Measurements from ENCODE around the gene IPO13. TPM values are rescaled to one million over a fixed set of nuclear protein-coding genes. Genes with fewer than 3 reads are reported as not detected.

Gene IPO13
- total RNA-seq, 1 donor from 2014 or later: 8.6 TPM

DNA sequence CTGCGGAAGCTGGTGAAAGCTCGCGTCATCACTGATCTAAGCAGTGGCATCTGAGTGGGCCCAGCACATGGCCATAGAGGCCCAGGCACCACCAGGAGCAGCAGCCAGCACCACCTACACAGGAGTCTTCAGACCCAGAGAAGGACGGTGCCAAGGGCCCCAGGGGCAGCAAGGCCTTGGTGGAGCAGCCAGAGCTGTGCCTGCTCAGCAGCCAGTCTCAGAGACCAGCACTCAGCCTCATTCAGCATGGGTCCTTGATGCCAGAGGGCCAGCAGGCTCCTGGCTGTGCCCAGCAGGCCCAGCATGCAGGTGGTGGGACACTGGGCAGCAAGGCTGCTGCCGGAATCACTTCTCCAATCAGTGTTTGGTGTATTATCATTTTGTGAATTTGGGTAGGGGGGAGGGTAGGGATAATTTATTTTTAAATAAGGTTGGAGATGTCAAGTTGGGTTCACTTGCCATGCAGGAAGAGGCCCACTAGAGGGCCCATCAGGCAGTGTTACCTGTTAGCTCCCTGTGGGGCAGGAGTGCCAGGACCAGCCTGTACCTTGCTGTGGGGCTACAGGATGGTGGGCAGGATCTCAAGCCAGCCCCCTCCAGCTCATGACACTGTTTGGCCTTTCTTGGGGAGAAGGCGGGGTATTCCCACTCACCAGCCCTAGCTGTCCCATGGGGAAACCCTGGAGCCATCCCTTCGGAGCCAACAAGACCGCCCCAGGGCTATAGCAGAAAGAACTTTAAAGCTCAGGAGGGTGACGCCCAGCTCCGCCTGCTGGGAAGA is 16.4 kb upstream of the IPO13 start:
- DNase-seq (ENCODE audit: low read depth, low spot score): no peak

DNA sequence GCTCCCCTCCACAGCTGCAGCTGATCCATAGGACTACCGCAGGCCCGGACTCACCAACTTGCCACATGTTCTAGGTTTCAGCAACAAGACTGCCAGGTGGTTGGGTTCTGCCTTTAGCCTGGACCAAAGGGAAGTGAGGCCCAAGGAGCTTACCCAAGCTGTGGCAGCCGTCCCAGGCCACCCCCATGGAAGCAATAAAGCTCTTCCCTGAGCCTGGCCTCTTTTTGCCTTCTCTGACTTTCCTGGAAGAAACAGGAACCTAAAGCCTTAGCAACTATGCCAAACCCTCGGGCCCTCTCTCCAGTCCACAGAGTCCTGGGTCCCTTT is 15.8 kb upstream of the IPO13 start:
- DNase-seq (ENCODE audit: low read depth, low spot score): no peak

DNA sequence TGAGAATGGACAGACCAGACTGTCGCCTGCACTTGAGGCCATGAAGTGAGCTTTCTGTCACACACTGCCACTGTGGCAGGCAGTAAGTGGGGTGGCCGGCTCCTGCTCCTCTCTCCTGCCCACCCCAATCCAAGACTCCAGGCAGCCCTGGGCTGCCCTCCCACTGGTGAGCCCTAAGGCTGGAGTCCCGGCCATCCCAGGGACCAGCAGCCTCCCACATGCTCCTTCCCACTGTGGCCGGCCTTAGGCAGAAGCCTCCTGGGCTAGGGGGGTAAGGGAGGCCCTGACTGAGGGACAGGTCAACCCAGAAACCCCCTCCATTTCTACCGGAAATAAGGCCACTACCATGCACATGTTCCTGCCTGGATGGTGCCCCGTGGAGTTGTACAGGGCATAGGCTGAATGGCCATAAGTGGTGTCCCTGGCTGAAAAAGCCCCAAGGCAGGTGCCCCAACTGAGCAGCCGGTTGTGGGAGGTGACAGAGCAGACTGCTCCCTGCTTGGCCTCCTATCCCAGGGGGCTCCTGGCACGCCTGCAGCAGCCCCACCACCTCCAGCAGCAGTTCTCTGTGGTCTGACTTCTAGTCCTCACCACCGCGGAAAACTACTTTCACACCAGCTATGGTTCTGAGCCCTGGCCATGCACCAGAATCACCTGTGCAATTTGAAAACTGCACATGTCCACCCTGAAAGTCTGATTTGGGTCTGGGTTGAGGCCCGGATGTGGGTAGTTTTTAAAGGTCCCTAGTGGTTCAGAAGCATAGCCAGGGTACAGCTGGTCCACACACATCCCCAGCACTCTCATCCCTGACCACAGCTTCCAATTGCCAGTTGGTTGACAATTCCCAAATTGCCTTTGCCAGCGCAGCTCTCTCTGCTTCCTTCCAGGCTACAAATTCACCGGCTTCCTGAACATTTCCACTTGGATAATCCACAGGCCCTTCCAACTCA is 14.8 kb upstream of the IPO13 start:
- no peak for DNase-seq (ENCODE audit: low read depth, low spot score)

GRCh38 chr1:43932786-43933385 is 13.9 kb upstream of the IPO13 start:
- DNase-seq (ENCODE audit: low read depth, low spot score): no peak

DNA sequence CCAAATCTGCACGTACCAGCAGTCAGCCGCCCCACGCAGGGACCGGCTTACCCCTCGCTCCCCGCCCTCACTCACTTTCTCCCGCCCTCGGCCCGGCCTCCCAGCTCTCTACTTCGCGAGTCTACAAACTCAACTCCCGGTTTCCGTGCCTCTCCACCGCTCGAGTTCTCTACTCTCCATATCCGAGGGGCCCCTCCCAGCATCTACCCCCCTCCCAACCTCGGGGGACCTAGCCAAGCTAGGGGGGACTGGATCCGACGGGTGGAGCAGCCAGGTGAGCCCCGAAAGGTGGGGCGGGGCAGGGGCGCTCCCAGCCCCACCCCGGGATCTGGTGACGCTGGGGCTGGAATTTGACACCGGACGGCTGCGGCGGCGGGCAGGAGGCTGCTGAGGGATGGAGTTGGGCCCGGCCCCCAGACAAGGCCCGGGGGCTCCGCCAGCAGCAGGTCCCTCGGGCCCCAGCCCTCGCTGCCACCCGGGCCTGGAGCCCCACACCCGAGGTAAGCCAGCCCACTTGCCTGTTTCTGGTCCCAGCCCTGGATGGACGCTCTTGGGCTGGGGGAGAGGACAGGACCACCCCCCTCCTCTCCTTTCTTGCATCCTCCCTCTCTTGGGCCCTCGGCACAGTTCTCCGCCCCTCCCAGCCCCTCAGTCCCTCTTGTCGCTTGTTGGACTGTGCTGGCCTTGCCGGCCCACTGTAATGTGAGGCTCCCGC is 13.2 kb upstream of the IPO13 start, which contains the start of gene ARTN:
Gene ARTN (plus strand): TSS at position 416 of the 715 bp plus-strand sequence. CDS start 1,856 bp downstream, outside the sequence.
- DNase-seq (ENCODE audit: low read depth, low spot score): no peak

- DNase-seq (ENCODE audit: low read depth, low spot score): no peak
These were observed 12.4 kb upstream of the IPO13 start for GRCh38 chr1:43934101-43934985.

GRCh38 chr1:43934986-43935324 is 11.8 kb upstream of the IPO13 start:
- no peak for DNase-seq (ENCODE audit: low read depth, low spot score)

- DNase-seq (ENCODE audit: low read depth, low spot score): no peak
These were observed 10.9 kb upstream of the IPO13 start for GRCh38 chr1:43935711-43936427.

GRCh38 chr1:43936431-43937151 is 10.2 kb upstream of the IPO13 start:
- DNase-seq (ENCODE audit: low read depth, low spot score): no peak

DNA sequence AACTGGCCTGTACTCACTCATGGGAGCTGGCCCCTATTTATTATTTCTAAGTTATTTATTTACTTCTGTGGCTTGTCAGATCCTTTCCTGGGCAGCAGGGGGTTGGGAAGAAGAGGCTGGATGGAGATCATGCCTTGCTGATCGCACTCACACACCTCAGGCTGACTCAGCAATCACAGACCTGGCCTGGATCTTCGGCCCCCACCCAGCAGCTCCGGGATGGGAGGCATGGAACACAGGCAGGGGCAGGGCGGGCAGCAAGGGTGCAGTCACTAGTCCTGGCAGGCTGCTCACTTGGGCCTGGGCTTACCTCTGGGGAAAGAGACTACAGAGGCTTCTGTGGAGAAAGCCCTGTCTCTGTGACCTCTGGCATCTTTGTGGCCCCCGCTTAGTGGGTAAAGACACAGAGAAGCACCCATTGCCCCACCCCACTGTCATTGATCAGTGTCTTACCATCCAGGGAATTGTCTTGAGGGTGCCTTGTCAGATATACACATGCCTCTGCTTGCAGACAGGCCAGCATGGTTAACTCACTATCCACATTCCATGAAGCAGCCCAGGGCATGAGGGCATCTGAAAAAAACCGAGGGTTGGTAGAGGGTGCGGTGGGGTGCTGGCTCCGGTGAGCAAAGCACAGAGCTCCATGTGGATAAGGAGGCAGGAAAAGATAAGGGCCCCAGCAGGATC is 9.4 kb upstream of the IPO13 start:
- no peak for DNase-seq (ENCODE audit: low read depth, low spot score)

DNA sequence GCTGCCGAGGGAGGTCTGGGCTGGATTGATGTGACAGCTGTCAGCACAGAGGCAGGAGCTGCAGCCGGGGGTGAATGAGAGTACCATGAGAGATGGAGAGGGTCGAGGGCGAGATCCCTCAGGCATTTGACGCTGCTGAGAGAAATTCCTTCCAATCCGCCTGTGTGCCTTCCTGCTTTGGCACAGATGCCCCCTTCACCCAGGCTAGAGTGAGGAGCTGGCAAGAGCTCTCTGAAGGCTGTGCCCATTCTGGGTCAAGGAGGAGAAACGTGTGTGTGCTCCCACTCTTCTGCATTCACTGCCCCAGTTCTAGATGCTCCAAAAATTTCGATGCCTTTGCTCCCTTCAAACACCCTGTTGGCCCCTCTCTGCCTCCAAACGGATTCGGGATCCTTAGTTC is 8.4 kb upstream of the IPO13 start:
- DNase-seq (ENCODE audit: low read depth, low spot score): no peak

GRCh38 chr1:43938892-43939587 is 7.7 kb upstream of the IPO13 start:
- no peak for DNase-seq (ENCODE audit: low read depth, low spot score)

DNA sequence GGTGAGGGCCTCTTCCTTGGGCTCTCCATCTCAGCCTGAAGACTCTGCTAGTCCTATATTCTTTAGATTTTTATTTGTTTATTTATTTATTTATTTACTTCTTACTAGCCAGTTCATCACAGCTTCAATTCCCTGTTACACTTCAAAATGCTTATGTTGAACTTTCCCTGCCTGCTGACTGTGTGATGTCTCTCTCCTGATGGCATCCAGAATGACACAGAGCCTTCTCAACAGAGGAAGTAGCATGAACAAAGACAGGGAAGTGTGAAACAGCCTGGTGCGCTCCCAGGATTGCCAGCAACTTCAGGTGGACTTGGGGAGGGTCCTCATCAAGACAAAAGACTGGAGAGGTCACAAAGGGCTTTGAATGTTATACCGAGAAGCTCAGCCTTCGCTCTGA is 4.3 kb upstream of the IPO13 start:
- DNase-seq (ENCODE audit: low read depth, low spot score): no peak

GRCh38 chr1:43944860-43945259 is 1.9 kb upstream of the IPO13 start:
- DNase-seq (ENCODE audit: low read depth, low spot score): no peak

DNA sequence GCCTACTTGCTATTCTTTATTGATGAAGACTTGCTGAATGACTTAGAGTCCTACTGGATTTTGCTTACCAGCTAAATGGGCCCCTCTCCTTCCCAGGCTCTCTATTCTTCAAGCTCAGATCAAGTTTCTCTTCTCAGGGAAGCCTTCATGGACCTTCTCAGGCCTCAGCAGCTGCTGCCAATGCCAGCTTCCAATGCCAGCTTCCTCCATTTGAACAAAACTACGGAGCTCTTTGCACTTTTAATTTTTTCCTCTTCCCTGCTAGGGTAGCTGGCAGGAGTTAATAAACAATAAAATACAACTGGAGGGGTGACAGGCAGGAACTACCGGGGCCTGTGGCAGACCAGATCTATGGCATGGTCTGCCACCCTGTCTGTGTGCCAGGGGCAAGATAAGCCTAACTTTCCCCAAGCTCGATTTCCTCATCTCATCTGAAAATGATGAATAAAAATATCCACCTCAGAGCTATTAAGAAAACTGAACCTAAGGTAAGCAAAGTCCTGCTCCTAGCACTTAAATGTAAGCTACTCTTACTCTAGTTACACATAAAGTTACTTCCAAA is 995 bp upstream of the IPO13 start:
- no peak for DNase-seq (ENCODE audit: low read depth, low spot score)

DNA sequence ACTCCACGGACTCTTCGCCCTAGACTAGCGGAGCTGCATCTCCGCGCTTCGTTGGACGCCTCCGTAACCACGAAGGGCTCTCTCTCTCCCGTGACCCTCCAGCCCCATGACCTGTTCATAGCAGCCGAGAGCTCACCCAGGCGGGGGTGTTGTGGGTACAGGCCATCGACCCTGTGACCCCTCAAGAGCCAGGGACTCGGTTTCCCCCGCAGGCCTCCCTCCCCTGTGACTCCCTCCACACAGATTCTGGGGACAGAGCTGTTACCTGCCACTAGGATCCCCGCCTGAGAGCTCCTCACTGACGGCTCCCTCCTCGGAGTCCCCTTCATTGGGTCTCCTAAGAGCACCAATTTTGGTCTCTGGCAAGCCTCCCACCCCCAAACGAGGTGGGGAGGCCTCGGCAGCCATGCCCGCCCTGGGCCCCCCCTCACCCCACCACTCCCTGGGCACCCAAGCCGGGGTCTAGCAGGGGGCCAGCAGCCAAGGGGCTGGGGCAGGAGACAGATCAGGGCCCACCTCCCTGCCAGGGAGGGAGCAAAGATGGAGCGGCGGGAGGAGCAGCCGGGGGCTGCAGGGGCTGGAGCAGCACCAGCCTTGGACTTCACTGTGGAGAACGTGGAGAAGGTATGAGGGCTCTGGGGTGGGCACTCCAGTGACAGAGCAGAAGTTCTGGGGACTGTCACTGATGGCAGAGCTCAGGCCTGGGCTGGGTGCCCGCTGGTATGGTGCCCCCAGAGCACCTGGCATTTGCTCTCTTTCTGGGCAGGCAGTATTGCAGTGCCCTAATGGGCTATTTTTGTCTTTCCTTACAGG is 517 bp downstream of the IPO13 start:
- no peak for DNase-seq (ENCODE audit: low read depth, low spot score)

All from pulmonary artery endothelial cell (primary cell).